ENCODE data around the gene IFNG.

GRCh38 chr12:68129979-68130378, 29.6 kb downstream of the IFNG start:
- TF ChIP-seq CTCF (IDR thresholded peaks at IDR 0.05 in 8 of 11, conservative IDR thresholded peaks at IDR 0.05 in 3 of 11), result no peak
- TF ChIP-seq POLR2A (IDR thresholded peaks at IDR 0.05), result no peak
